GM12892 (cell line): Measurements from ENCODE around the gene C1orf50.

Experiments
- POLR2A ChIP-seq: IDR thresholded peaks from 2 replicates; pipeline ENCODE4 v1.6.1; 2011; ENCODE audit warnings: low read depth, low read length, control low read depth
- POLR2AphosphoS5 ChIP-seq: IDR thresholded peaks from 2 replicates; pipeline ENCODE4 v1.6.1; 2011; ENCODE audit warnings: low read depth, low read length, control low read depth

GRCh38 chr1:42776502-42776901, 9.5 kb downstream of the C1orf50 start:
- TF ChIP-seq POLR2A (no peak), POLR2AphosphoS5 (no peak)
